ENCODE measurements around the gene TNNC2. TPM values are rescaled to one million over a fixed set of nuclear protein-coding genes. Genes with fewer than 3 reads are reported as not detected.

Gene TNNC2
- total RNA-seq, 1 donor from 2014 or later, result not detected

DNA sequence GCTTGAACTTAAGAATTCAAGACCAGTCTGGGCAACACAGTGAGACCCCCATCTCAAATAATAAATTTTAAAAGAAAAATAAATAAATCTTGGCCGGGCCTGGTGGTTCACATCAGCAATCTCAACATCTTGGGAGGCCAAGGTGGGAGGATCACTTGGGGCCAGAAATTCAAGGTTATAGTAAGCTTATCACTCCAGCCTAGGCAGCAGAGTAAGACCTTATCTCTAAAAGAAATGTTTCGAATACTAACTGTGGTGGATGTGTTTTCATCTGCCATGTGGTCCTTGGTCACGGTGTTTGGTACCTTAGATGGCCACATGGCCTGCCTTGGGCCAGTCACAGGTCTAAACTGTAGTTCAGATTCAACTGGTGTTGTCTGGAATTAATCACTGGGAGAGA lies 8.9 kb downstream of the TNNC2 start:
- Histone ChIP-seq H3K27me3 (ENCODE audit: low read depth) (peaks cover 14% of the 10 kb centered on the region), H3K27ac (no peak overlapping the region), H3K4me1 (peaks cover 13% of the 10 kb centered on the region), H3K4me3 (no peak overlapping the region), H3K9me3 (no peaks in the 10 kb centered on the region), H3K36me3 (no peaks in the 10 kb centered on the region)
- DNase-seq, result no peak
- intact Hi-C loops (cut with DNase I), result no loop called here
- no peak for ATAC-seq
- TF ChIP-seq, protein P1, sequence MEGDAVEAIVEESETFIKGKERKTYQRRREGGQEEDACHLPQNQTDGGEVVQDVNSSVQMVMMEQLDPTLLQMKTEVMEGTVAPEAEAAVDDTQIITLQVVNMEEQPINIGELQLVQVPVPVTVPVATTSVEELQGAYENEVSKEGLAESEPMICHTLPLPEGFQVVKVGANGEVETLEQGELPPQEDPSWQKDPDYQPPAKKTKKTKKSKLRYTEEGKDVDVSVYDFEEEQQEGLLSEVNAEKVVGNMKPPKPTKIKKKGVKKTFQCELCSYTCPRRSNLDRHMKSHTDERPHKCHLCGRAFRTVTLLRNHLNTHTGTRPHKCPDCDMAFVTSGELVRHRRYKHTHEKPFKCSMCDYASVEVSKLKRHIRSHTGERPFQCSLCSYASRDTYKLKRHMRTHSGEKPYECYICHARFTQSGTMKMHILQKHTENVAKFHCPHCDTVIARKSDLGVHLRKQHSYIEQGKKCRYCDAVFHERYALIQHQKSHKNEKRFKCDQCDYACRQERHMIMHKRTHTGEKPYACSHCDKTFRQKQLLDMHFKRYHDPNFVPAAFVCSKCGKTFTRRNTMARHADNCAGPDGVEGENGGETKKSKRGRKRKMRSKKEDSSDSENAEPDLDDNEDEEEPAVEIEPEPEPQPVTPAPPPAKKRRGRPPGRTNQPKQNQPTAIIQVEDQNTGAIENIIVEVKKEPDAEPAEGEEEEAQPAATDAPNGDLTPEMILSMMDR (IDR thresholded peaks at IDR 0.05), result no peak

DNA sequence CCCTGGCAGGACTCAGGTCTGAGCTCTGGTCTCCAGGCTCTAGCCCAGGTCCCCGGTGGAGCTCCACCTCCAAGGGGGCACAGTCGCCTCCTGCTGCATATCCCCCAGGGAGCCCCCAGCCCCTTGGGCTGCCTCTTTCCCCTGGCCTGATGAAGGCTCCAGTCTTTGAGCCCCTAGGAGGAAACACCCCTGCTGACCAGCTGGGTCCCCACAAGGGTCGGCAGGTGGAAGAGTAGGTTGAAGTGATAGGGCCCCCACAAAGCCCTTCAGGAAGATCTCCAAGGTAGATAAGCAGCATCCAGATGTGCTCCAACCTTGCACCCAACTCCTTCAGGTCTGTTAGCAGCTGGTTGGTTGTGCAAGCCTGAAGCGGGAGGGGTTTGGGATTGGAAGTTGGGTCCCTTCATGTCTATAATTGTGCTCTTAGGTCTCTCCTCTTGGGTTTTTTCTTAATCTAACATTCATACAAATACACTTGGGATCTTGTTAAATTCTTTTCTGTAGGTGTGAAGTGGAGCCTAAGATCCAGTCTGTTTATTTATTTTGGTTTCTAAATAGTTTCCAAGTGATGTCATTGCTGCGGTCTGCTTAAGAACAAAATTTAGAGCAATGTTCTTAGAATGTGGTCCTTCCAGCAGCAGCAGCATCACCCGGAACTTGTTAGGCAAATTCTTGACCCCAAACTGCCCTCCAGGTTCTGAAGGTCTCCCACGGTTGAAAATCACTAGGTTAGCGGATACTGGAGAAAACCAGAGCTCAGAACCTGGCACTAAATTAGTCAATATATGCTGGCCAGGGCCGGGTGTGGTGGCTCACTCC lies 9.5 kb downstream of the TNNC2 start:
- peak overlapping the region; percentile 63 for H3K27ac ChIP-seq
- no peak for DNase-seq
- intact Hi-C loops (cut with DNase I), result no loop called here

DNA sequence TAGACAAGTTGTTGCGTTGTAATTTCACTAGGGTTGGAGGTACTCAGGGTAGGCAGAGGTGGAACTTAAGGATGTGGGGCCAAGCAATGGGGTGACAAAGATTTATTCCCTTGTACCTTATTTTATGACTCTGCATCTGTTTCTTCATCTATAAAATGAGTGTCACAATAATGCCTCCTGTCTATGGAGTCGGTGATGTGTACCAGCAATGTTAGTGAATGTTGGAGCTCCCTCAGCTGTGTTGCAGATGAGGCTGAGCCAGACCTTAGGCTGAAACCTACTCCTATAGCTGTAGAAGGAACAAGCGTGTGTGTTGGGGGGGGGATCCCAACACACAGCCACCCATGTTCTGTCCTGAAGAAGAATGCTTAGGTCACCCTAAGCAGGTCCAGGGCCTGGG lies 10.2 kb downstream of the TNNC2 start:
- Histone ChIP-seq H3K36me3 (no peaks in the 10 kb centered on the region), H3K9me3 (no peaks in the 10 kb centered on the region), H3K27ac (peak overlapping the region; percentile 63), H3K4me3 (no peak overlapping the region), H3K27me3 (ENCODE audit: low read depth) (peaks cover under 1% of the 10 kb centered on the region), H3K4me1 (peaks cover 14% of the 10 kb centered on the region)
- ATAC-seq (no peak), DNase-seq (no peak)
- intact Hi-C loops (cut with DNase I), result no loop called here
- TF ChIP-seq, protein P1 (IDR thresholded peaks at IDR 0.05), result no peak

More for the DNA sequence above, 9.5 kb downstream of the TNNC2 start:
- H3K9me3 ChIP-seq, result no peaks in the 10 kb centered on the region
- H3K4me1 ChIP-seq, result peaks cover 13% of the 10 kb centered on the region
- TF ChIP-seq, protein P1 (IDR thresholded peaks at IDR 0.05), result no peak
- H3K4me3 ChIP-seq, result no peak overlapping the region
- no peaks in the 10 kb centered on the region for H3K36me3 ChIP-seq
- peaks cover 7% of the 10 kb centered on the region for H3K27me3 ChIP-seq (ENCODE audit: low read depth)
- ATAC-seq, result peak; percentile 81 to 88

DNA sequence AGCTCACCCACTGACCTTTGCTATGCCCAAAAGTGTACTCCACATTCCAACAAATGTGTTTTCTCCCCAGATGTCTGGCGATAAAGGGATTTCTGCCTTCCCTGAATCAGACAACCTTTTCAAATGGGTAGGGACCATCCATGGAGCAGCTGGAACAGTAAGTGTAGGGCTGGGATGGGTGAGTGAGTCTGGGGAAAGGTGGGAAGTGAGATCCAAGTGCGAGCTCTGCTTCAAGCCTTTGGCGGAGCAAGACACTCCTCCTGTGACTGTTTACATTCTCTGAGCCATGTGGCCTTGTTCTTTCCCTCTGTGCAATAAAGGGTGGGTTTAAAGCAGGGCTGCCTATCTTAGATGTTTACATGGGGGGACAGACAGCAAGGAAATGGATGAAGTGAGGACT lies 12.8 kb downstream of the TNNC2 start:
- Histone ChIP-seq H3K36me3 (peaks cover 24% of the 10 kb centered on the region), H3K4me3 (no peak overlapping the region), H3K9me3 (no peaks in the 10 kb centered on the region), H3K27ac (no peak overlapping the region), H3K27me3 (ENCODE audit: low read depth) (no peaks in the 10 kb centered on the region), H3K4me1 (peaks cover 14% of the 10 kb centered on the region)
- ATAC-seq (no peak), DNase-seq (no peak)
- intact Hi-C loops (cut with DNase I), result no loop called here
- TF ChIP-seq, protein P1 (IDR thresholded peaks at IDR 0.05), result no peak

DNA sequence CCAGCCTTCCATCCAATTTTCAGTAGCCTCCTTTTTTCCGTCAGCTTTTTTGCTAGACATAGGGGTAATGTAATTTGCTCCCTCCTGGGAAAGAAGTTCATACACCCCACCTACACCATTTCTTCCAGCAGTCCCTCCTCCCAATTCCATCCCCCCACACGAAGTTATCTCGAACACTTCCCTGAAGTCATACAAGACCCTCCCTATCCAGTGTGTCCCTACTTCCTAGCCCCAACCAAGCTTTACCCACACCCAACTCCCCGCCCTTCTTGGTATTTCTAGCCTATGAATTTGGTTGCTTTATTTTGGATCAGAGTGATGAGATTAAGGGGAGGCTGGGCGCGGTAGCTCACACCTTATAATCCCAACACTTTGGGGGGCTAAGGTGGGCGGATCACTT lies 13.6 kb downstream of the TNNC2 start:
- Histone ChIP-seq H3K4me3 (no peak overlapping the region), H3K27ac (no peak overlapping the region), H3K9me3 (no peaks in the 10 kb centered on the region), H3K27me3 (ENCODE audit: low read depth) (no peaks in the 10 kb centered on the region), H3K4me1 (peaks cover 14% of the 10 kb centered on the region), H3K36me3 (peaks cover 32% of the 10 kb centered on the region)
- ATAC-seq, result no peak
- intact Hi-C loops (cut with DNase I), result no loop called here
- TF ChIP-seq, protein P1 (IDR thresholded peaks at IDR 0.05), result no peak
- DNase-seq, result no peak

All from lower lobe of right lung (tissue), 2 donors.